NCI-H1092 treated with DMSO at 0.1 percent for 48 hours (cell line): ENCODE measurements around the gene DCLRE1B.
"Not testable (repeated sequence)": the region's sequence is repeated elsewhere in the genome, so short reads cannot be mapped to it uniquely, and the experiment has no call there.

ENCODE experiments used
- DNase-seq: peaks from one replicate; lab custom pipeline; 2025; lab: John Stamatoyannopoulos, UW

DCLRE1B gene

GRCh38 chr1:113948151-113948550 lies 43.0 kb downstream of the DCLRE1B start:
- not testable (repeated sequence) for DNase-seq

GRCh38 chr1:113949007-113949406 lies 43.9 kb downstream of the DCLRE1B start:
- DNase-seq: no peak

GRCh38 chr1:113950908-113951307 lies 45.8 kb downstream of the DCLRE1B start:
- no peak for DNase-seq

GRCh38 chr1:113951719-113952118 lies 46.6 kb downstream of the DCLRE1B start:
- DNase-seq: no peak

- DNase-seq: no peak
These were observed 52.9 kb downstream of the DCLRE1B start for GRCh38 chr1:113957984-113958383.

GRCh38 chr1:113958691-113959090 lies 53.6 kb downstream of the DCLRE1B start:
- DNase-seq: no peak

GRCh38 chr1:113963281-113963906 lies 58.3 kb downstream of the DCLRE1B start:
- DNase-seq: no peak
